Mesenchymal stem cell (in vitro differentiated cells and primary cell): Measurements from ENCODE around the gene VEZT.

Experiments
- DNase-seq: peaks from one replicate; pipeline ENCODE4 v3.0.0-alpha.2; 2013
- H2AFZ ChIP-seq: one replicate; pipeline ENCODE4 v1.6.1; 2013; ENCODE audit warnings: low read depth, mild to moderate bottlenecking, control low read depth, inconsistent platforms, low read length, moderate library complexity
- H2AK5ac ChIP-seq: 2 replicates; pipeline ENCODE4 v1.6.1; 2013; ENCODE audit warnings: low read length, moderate library complexity, mild to moderate bottlenecking, inconsistent platforms; ENCODE audit not compliant: severe bottlenecking
- H2BK120ac ChIP-seq: one replicate; pipeline ENCODE4 v1.6.1; 2013; ENCODE audit warnings: low read depth, mild to moderate bottlenecking, inconsistent platforms, low read length, moderate library complexity
- H2BK12ac ChIP-seq, 2 experiments: one replicate each; pipeline ENCODE4 v1.6.1; 2013; ENCODE audit warnings: inconsistent platforms in 2 of 2, low read length in 2 of 2, mild to moderate bottlenecking in 2 of 2, moderate library complexity in 2 of 2, control low read depth in 1 of 2
- H2BK15ac ChIP-seq: one replicate; pipeline ENCODE4 v1.6.1; 2013; ENCODE audit warnings: mild to moderate bottlenecking, low read depth, inconsistent platforms; ENCODE audit not compliant: poor library complexity, severe bottlenecking
- H2BK5ac ChIP-seq: 2 replicates; pipeline ENCODE4 v1.6.1; 2013; ENCODE audit warnings: low read depth, mild to moderate bottlenecking, low read length, control low read depth, inconsistent platforms; ENCODE audit not compliant: poor library complexity, severe bottlenecking
- H3K14ac ChIP-seq, 2 experiments: one replicate each; pipeline ENCODE4 v1.6.1; 2013; ENCODE audit warnings: inconsistent platforms in 2 of 2, low read length in 2 of 2, control low read depth in 1 of 2, mild to moderate bottlenecking in 1 of 2, moderate library complexity in 1 of 2
- H3K18ac ChIP-seq, 2 experiments: one replicate each; pipeline ENCODE4 v1.6.1; 2013; ENCODE audit warnings: inconsistent platforms in 2 of 2, low read length in 2 of 2, control low read depth in 1 of 2, low read depth in 1 of 2, mild to moderate bottlenecking in 1 of 2
- H3K23ac ChIP-seq, 2 experiments: one replicate each; pipeline ENCODE4 v1.6.1; 2013; ENCODE audit warnings: inconsistent platforms in 2 of 2, low read length in 2 of 2, mild to moderate bottlenecking in 2 of 2, moderate library complexity in 2 of 2, control low read depth in 1 of 2
- H3K27ac ChIP-seq: 2 replicates; pipeline ENCODE4 v1.5.1; 2013; ENCODE audit warnings: mild to moderate bottlenecking, moderate library complexity, low read length, control low read depth, inconsistent platforms; ENCODE audit not compliant: poor library complexity, severe bottlenecking
- H3K27me3 ChIP-seq, 2 experiments: 2 replicates each; pipeline versions ENCODE4 v1.6.1 to v1.7.0; 2013; ENCODE audit warnings: low read length in 2 of 2, mild to moderate bottlenecking in 2 of 2, moderate library complexity in 2 of 2, control low read depth in 1 of 2, inconsistent platforms in 1 of 2; ENCODE audit not compliant: control insufficient read depth in 1 of 2, insufficient read depth in 1 of 2
- H3K36me3 ChIP-seq, 2 experiments: 2 replicates each; pipeline versions ENCODE4 v1.6.1 to v1.7.0; 2013; ENCODE audit warnings: low read length in 2 of 2, control low read depth in 1 of 2, inconsistent platforms in 1 of 2, low read depth in 1 of 2, mild to moderate bottlenecking in 1 of 2; ENCODE audit not compliant: insufficient read depth in 2 of 2, control insufficient read depth in 1 of 2
- H3K4ac ChIP-seq, 2 experiments: one replicate each; pipeline ENCODE4 v1.6.1; 2013; ENCODE audit warnings: inconsistent platforms in 2 of 2, low read length in 2 of 2, mild to moderate bottlenecking in 2 of 2, moderate library complexity in 2 of 2, control low read depth in 1 of 2, low read depth in 1 of 2
- H3K4me1 ChIP-seq: 2 replicates; pipeline ENCODE4 v1.6.1; 2013; ENCODE audit warnings: low read depth, low read length, control low read depth; ENCODE audit not compliant: control insufficient read depth, insufficient read depth
- H3K4me2 ChIP-seq: 2 replicates; pipeline ENCODE4 v1.6.1; 2013; ENCODE audit warnings: low read length, mild to moderate bottlenecking, inconsistent platforms; ENCODE audit not compliant: poor library complexity, severe bottlenecking
- H3K4me3 ChIP-seq, 2 experiments: 2 replicates each; pipeline versions ENCODE4 v1.5.1 to v1.7.0; 2013; ENCODE audit warnings: low read length in 2 of 2, mild to moderate bottlenecking in 2 of 2, control low read depth in 1 of 2, low read depth in 1 of 2; ENCODE audit not compliant: insufficient read depth in 1 of 2
- H3K79me1 ChIP-seq: replicated peaks from 2 replicates; pipeline ENCODE4 v1.6.1; 2013; ENCODE audit warnings: mild to moderate bottlenecking, control low read depth, low read length, inconsistent platforms; ENCODE audit not compliant: poor library complexity, severe bottlenecking
- H3K9ac ChIP-seq: 2 replicates; pipeline ENCODE4 v1.7.0; 2013; ENCODE audit warnings: mild to moderate bottlenecking, low read length, moderate library complexity
- H3K9me3 ChIP-seq: 2 replicates; pipeline ENCODE4 v1.7.0; 2013; ENCODE audit warnings: mild to moderate bottlenecking, low read length; ENCODE audit not compliant: control insufficient read depth
- H4K8ac ChIP-seq: one replicate; pipeline ENCODE4 v1.6.1; 2013; ENCODE audit warnings: inconsistent platforms, mild to moderate bottlenecking, low read length, moderate library complexity
- H4K91ac ChIP-seq: one replicate; pipeline ENCODE4 v1.6.1; 2013; ENCODE audit warnings: mild to moderate bottlenecking, low read length, inconsistent platforms
- WGBS: methylation state at CpG from one replicate; pipeline ENCODE4 v1.1.7; 2013; ENCODE audit warnings: mixed read lengths; 5-methylcytosine and 5-hydroxymethylcytosine counted together

VEZT gene

GRCh38 chr12:95259368-95259767, 41.8 kb downstream of the VEZT start:
- H3K79me1 ChIP-seq: peaks cover 6% of the 10 kb centered on the region
- H4K8ac ChIP-seq: no peak overlapping the region
- no peak overlapping the region for H3K27ac ChIP-seq
- no peak overlapping the region for H3K4me3 ChIP-seq
- H4K91ac ChIP-seq: no peak overlapping the region
- 100% methylated on average over 1 of the region's 1 CpG for WGBS
- peaks cover 13 to 76% of the 10 kb centered on the region in 2 experiments for H3K36me3 ChIP-seq
- H3K4me1 ChIP-seq: no peaks in the 10 kb centered on the region
- DNase-seq: no peak
- no peaks in the 10 kb centered on the region for H3K27me3 ChIP-seq
- no peak overlapping the region for H3K9ac ChIP-seq
- no peak overlapping the region for H2AFZ ChIP-seq
- H2BK5ac ChIP-seq: no peak overlapping the region
- no peak overlapping the region for H3K23ac ChIP-seq
- H3K4ac ChIP-seq: no peak overlapping the region
- no peak overlapping the region for H3K4me2 ChIP-seq
- no peak overlapping the region for H2BK12ac ChIP-seq
- no peak overlapping the region for H3K18ac ChIP-seq
- H2BK15ac ChIP-seq: no peak overlapping the region
- H3K9me3 ChIP-seq: no peaks in the 10 kb centered on the region
- H2BK120ac ChIP-seq: no peak overlapping the region
- H3K14ac ChIP-seq: no peak overlapping the region
- no peak overlapping the region for H2AK5ac ChIP-seq

- Histone ChIP-seq H3K4me2 (no peak overlapping the region), H3K9me3 (no peaks in the 10 kb centered on the region), H3K36me3 (peaks cover 12 to 64% of the 10 kb centered on the region in 2 experiments), H2BK12ac (no peak overlapping the region), H3K23ac (no peak overlapping the region), H3K4ac (no peak overlapping the region), H2BK5ac (no peak overlapping the region), H2AK5ac (no peak overlapping the region), H3K27ac (no peak overlapping the region), H4K91ac (no peak overlapping the region), H3K14ac (no peak overlapping the region), H2BK120ac (no peak overlapping the region), H3K18ac (no peak overlapping the region), H2BK15ac (no peak overlapping the region), H3K79me1 (peaks cover 6% of the 10 kb centered on the region), H3K4me3 (no peak overlapping the region), H2AFZ (no peak overlapping the region), H4K8ac (no peak overlapping the region), H3K4me1 (no peaks in the 10 kb centered on the region), H3K27me3 (no peaks in the 10 kb centered on the region), H3K9ac (no peak overlapping the region)
- WGBS: 98% methylated on average over 3 of the region's 4 CpGs
- no peak for DNase-seq
Observed at GRCh38 chr12:95261109-95261508, 43.5 kb downstream of the VEZT start.

GRCh38 chr12:95262808-95263207, 45.2 kb downstream of the VEZT start:
- H3K79me1 ChIP-seq: peaks cover 10% of the 10 kb centered on the region
- no peak overlapping the region for H2BK5ac ChIP-seq
- no peak overlapping the region for H2BK15ac ChIP-seq
- 76% methylated on average over 2 of the region's 3 CpGs for WGBS
- no peak overlapping the region for H2BK12ac ChIP-seq
- H2AFZ ChIP-seq: no peak overlapping the region
- no peaks in the 10 kb centered on the region for H3K9me3 ChIP-seq
- no peaks in the 10 kb centered on the region for H3K4me1 ChIP-seq
- no peak overlapping the region for H3K27ac ChIP-seq
- DNase-seq: no peak
- H2BK120ac ChIP-seq: no peak overlapping the region
- H3K4me2 ChIP-seq: no peak overlapping the region
- H4K91ac ChIP-seq: no peak overlapping the region
- H4K8ac ChIP-seq: no peak overlapping the region
- H3K36me3 ChIP-seq: peaks cover 14 to 64% of the 10 kb centered on the region in 2 experiments
- H3K4me3 ChIP-seq: no peak overlapping the region
- H3K27me3 ChIP-seq: no peaks in the 10 kb centered on the region
- no peak overlapping the region for H3K23ac ChIP-seq
- H3K18ac ChIP-seq: no peak overlapping the region
- no peak overlapping the region for H2AK5ac ChIP-seq
- no peak overlapping the region for H3K14ac ChIP-seq
- no peak overlapping the region for H3K9ac ChIP-seq
- no peak overlapping the region for H3K4ac ChIP-seq

- no peak overlapping the region for H3K23ac ChIP-seq
- no peak overlapping the region for H3K9ac ChIP-seq
- H2AK5ac ChIP-seq: no peak overlapping the region
- H3K4ac ChIP-seq: no peak overlapping the region
- H2BK12ac ChIP-seq: no peak overlapping the region
- H3K4me3 ChIP-seq: no peak overlapping the region
- peaks cover 11% of the 10 kb centered on the region for H3K79me1 ChIP-seq
- H4K91ac ChIP-seq: no peak overlapping the region
- no peak overlapping the region for H2BK120ac ChIP-seq
- no peak overlapping the region for H4K8ac ChIP-seq
- H3K9me3 ChIP-seq: no peaks in the 10 kb centered on the region
- no peak overlapping the region for H3K27ac ChIP-seq
- no peak overlapping the region for H2AFZ ChIP-seq
- H3K4me1 ChIP-seq: no peaks in the 10 kb centered on the region
- WGBS: 100% methylated on average over 2 of the region's 2 CpGs
- H2BK5ac ChIP-seq: no peak overlapping the region
- no peak overlapping the region for H3K14ac ChIP-seq
- H3K4me2 ChIP-seq: no peak overlapping the region
- no peak overlapping the region for H3K18ac ChIP-seq
- H3K36me3 ChIP-seq: peaks cover 14 to 66% of the 10 kb centered on the region in 2 experiments
- H2BK15ac ChIP-seq: no peak overlapping the region
- H3K27me3 ChIP-seq: no peaks in the 10 kb centered on the region
- DNase-seq: no peak
Observed at GRCh38 chr12:95265765-95266164, 48.2 kb downstream of the VEZT start.
